Measurements from ENCODE around the gene TPGS2. TPM values are rescaled to one million over a fixed set of nuclear protein-coding genes. Genes with fewer than 3 reads are reported as not detected.

Gene TPGS2
- total RNA-seq, 2 experiments from 2014 or later = 44.8 to 55.1 TPM

DNA sequence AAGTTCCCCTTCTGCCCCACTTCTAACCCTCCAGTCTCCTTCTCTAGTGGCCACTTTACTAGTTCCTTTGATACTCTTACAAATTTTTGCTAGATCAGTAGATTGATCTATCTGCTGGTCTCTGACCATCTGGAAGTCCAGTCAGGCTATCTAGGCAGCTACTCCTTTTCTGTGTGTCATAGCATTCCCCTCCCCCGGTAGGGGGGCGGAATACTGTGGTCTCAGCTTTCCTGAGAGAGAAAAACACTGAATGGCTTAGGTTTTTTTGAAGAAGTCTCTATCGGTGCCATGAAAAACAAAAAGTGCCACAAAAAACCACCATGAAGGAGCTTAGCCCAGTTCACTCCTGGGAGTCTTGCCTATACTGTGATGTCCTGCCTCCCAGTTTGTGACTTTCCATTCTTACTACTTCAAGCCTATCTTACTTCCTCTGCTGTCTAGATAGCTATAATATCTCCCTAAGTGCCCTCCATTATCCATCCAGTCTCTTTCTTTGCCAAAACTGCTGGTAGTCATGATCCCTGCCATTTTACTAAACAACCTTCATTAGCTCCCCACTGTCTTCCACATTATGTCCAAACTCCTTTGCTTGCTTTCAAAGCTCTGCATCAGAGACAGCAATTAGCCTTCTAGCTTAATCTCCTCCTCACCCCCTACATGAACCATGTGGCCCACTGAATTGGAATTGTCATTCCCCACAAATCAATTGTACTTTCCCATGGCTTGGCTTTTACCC lies 29.9 kb downstream of the TPGS2 start:
- no peak overlapping the region for H3K4me3 ChIP-seq (ENCODE audit: low read depth, low read length, poor library complexity, severe bottlenecking)
- H3K79me2 ChIP-seq (ENCODE audit: insufficient read depth, low read depth, low read length) = no peaks in the 10 kb centered on the region
- TF ChIP-seq EZH2phosphoT487 (IDR thresholded peaks at IDR 0.05; ENCODE audit: borderline replicate concordance, low read depth, low read length) = no peak
- TF ChIP-seq, protein P1, sequence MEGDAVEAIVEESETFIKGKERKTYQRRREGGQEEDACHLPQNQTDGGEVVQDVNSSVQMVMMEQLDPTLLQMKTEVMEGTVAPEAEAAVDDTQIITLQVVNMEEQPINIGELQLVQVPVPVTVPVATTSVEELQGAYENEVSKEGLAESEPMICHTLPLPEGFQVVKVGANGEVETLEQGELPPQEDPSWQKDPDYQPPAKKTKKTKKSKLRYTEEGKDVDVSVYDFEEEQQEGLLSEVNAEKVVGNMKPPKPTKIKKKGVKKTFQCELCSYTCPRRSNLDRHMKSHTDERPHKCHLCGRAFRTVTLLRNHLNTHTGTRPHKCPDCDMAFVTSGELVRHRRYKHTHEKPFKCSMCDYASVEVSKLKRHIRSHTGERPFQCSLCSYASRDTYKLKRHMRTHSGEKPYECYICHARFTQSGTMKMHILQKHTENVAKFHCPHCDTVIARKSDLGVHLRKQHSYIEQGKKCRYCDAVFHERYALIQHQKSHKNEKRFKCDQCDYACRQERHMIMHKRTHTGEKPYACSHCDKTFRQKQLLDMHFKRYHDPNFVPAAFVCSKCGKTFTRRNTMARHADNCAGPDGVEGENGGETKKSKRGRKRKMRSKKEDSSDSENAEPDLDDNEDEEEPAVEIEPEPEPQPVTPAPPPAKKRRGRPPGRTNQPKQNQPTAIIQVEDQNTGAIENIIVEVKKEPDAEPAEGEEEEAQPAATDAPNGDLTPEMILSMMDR (conservative IDR thresholded peaks at IDR 0.05; ENCODE audit: low read length) = no peak
- intact Hi-C loops (cut with micrococcal nuclease; ENCODE audit: unreplicated experiment) = no loop called here
- H3K9me2 ChIP-seq (ENCODE audit: insufficient read depth, low read length) = no peaks in the 10 kb centered on the region
- H3K4me2 ChIP-seq (ENCODE audit: low read length) = no peak overlapping the region
- peaks cover 45% of the 10 kb centered on the region for H3K36me3 ChIP-seq (ENCODE audit: insufficient read depth, low read length)
- DNase-seq (ENCODE audit: low spot score) = no peak
- H4K20me1 ChIP-seq (ENCODE audit: insufficient read depth, low read length) = no peaks in the 10 kb centered on the region
- H2AFZ ChIP-seq (ENCODE audit: low read length) = no peak overlapping the region
- ChIA-PET CTCF (ENCODE audit: unreplicated experiment) (no interaction called here), POLR2A (interaction anchor here (0.7 to 1.0 kb wide), 2 partner anchors 12 to 729 kb away, joined by 3 read pairs; no protein-coding TSS in a partner anchor)
- BruUV-seq (replicated peaks) = no TSS peak
- H3K4me1 ChIP-seq (ENCODE audit: insufficient read depth, low read length, poor library complexity, severe bottlenecking) = no peaks in the 10 kb centered on the region
- no peak overlapping the region for H3K27ac ChIP-seq (ENCODE audit: low read depth, low read length, poor library complexity, severe bottlenecking)
- no peaks in the 10 kb centered on the region for H3K9me3 ChIP-seq (ENCODE audit: low read length)

DNA sequence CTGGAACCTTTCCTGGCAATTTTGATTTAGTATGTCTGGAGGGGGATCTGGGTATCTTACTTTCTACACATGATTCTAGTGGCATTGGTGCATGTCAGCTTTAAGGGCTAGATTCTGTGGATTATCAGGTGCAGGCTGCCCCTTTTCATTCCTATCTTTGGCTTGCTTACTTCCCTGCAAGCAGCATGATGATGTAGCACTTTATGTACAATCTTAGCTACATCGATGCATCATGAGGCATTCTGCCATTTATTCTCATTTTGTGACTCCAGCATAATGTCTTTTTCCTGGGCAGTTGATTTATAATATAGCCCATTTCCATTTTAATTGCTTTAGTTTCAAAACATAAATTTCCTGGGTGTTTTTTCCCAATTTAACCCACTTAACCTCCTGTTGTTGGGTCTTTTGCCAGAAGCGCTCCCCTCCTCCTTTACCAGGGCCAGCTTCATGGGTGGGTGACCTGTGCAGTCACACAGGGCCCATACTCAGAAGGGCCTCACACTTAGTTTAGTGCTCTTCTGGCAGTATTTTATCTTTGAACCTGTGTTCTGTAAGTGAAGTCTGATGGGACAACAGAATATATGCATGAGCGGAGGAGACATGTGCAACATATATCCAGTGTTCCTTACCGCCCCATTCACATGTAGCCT lies 36.0 kb downstream of the TPGS2 start:
- no TSS peak for BruUV-seq (replicated peaks)
- H3K36me3 ChIP-seq (ENCODE audit: insufficient read depth, low read length) = peaks cover 46% of the 10 kb centered on the region
- H3K9me2 ChIP-seq (ENCODE audit: insufficient read depth, low read length) = no peaks in the 10 kb centered on the region
- no peaks in the 10 kb centered on the region for H3K79me2 ChIP-seq (ENCODE audit: insufficient read depth, low read depth, low read length)
- TF ChIP-seq, protein P1 (conservative IDR thresholded peaks at IDR 0.05; ENCODE audit: low read length) = no peak
- no peak for TF ChIP-seq EZH2phosphoT487 (IDR thresholded peaks at IDR 0.05; ENCODE audit: borderline replicate concordance, low read depth, low read length)
- intact Hi-C loops (cut with micrococcal nuclease; ENCODE audit: unreplicated experiment) = no loop called here
- no peak for DNase-seq (ENCODE audit: low spot score)
- H3K4me3 ChIP-seq (ENCODE audit: low read depth, low read length, poor library complexity, severe bottlenecking) = no peak overlapping the region
- ChIA-PET POLR2A (no interaction called here), CTCF (ENCODE audit: unreplicated experiment) (no interaction called here)
- H3K9me3 ChIP-seq (ENCODE audit: low read length) = no peaks in the 10 kb centered on the region
- no peaks in the 10 kb centered on the region for H3K4me1 ChIP-seq (ENCODE audit: insufficient read depth, low read length, poor library complexity, severe bottlenecking)
- no peak overlapping the region for H3K4me2 ChIP-seq (ENCODE audit: low read length)
- no peak overlapping the region for H3K27ac ChIP-seq (ENCODE audit: low read depth, low read length, poor library complexity, severe bottlenecking)
- no peaks in the 10 kb centered on the region for H4K20me1 ChIP-seq (ENCODE audit: insufficient read depth, low read length)
- H2AFZ ChIP-seq (ENCODE audit: low read length) = no peak overlapping the region

- Histone ChIP-seq H3K79me2 (ENCODE audit: insufficient read depth, low read depth, low read length) (no peaks in the 10 kb centered on the region), H4K20me1 (ENCODE audit: insufficient read depth, low read length) (no peaks in the 10 kb centered on the region), H3K4me3 (ENCODE audit: low read depth, low read length, poor library complexity, severe bottlenecking) (no peak overlapping the region), H2AFZ (ENCODE audit: low read length) (no peak overlapping the region), H3K4me2 (ENCODE audit: low read length) (no peak overlapping the region), H3K27ac (ENCODE audit: low read depth, low read length, poor library complexity, severe bottlenecking) (no peak overlapping the region), H3K36me3 (ENCODE audit: insufficient read depth, low read length) (peaks cover 20% of the 10 kb centered on the region), H3K9me3 (ENCODE audit: low read length) (no peaks in the 10 kb centered on the region), H3K9me2 (ENCODE audit: insufficient read depth, low read length) (no peaks in the 10 kb centered on the region), H3K4me1 (ENCODE audit: insufficient read depth, low read length, poor library complexity, severe bottlenecking) (no peaks in the 10 kb centered on the region)
- DNase-seq (ENCODE audit: low spot score) = no peak
- TF ChIP-seq, protein P1 (conservative IDR thresholded peaks at IDR 0.05; ENCODE audit: low read length) = no peak
- no peak for TF ChIP-seq EZH2phosphoT487 (IDR thresholded peaks at IDR 0.05; ENCODE audit: borderline replicate concordance, low read depth, low read length)
- BruUV-seq (replicated peaks) = no TSS peak
- CTCF ChIA-PET (ENCODE audit: unreplicated experiment) = no interaction called here
- intact Hi-C loops (cut with micrococcal nuclease; ENCODE audit: unreplicated experiment) = no loop called here
- POLR2A ChIA-PET = no interaction called here
Measured at GRCh38 chr18:36786686-36787085, 42.1 kb downstream of the TPGS2 start.

Measured in OCI-LY7 (cell line).